ENCODE measurements around the gene DGUOK.

- no peak for TF ChIP-seq CTCF (IDR thresholded peaks at IDR 0.05)
- no peak for TF ChIP-seq POLR2A (IDR thresholded peaks at IDR 0.05)
These were observed 45.0 kb downstream of the DGUOK start for GRCh38 chr2:73971722-73972121.

Data from adrenal gland (tissue), 5 donors.